GM21825 (cell line): Measurements from ENCODE around the gene ATF7.

Experiments used
- ATAC-seq: cut with Tn5 transposase; IDR thresholded peaks from one replicate; pipeline ENCODE4 v1.9.1; 2021; ENCODE audit warnings: mild to moderate bottlenecking, moderate library complexity; ENCODE audit not compliant: unreplicated experiment

ATF7 gene

DNA sequence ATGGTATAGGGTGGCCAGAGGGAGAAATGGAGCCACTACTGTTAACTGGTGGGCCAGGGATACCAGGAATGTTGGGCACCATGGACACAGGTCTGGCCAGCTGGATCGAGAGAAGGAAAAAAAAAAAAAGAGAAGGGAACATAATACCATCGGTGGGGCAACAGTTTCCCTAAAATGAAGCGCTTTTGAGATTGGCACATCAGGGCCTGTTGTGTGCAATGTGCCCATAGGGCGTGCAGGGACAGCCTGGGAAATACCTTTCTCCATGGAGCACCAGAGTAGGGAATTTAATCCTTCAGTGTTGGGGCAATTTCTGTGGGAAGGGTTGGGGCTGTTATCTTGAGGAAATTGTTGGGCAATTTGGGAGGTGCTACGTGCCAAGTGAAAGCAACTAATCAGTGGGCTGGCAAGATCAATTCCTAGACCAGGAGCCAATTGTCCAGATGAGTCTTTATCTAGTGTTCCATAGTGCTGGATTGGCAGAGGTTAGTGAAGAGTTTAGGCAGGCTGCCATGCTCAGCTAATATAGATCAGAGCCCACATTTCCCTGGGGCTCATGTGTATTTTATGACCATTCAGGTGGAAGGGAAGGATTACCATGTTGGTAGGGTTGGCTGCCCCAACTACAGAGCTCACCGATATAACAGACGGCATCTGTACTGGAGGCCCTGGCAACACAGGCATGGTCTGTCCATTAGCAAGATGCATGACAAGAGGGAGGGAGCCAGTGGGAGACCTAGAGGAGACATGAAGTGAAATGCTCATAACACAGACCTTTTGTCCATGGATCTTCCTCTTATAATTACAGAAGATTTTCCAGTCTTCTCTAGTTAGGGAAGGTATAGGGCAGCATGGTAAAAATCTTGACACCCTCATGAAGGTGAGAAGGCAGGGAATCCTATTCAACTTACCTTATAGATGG, 93.4 kb downstream of the ATF7 start:
- ATAC-seq = no peak

DNA sequence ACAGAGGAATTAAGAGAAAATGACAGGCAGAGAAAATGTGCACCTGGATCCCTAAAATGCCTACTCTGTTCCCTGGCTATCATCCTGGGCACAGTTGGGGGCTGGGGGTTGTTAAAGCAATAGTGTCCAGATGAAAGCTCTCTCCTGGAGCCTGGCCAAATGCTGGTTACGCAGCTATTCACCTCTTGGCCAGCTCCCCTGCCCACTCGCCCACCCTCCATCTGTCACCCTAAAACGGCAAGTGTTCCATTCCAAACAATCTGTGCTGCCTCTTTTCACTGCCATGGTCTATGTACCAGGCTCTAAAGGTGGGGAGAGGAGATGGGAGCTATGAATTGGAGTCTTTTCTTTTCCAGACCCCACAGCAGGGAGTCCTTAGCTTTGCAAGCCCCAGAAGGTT, 94.2 kb downstream of the ATF7 start:
- no peak for ATAC-seq

DNA sequence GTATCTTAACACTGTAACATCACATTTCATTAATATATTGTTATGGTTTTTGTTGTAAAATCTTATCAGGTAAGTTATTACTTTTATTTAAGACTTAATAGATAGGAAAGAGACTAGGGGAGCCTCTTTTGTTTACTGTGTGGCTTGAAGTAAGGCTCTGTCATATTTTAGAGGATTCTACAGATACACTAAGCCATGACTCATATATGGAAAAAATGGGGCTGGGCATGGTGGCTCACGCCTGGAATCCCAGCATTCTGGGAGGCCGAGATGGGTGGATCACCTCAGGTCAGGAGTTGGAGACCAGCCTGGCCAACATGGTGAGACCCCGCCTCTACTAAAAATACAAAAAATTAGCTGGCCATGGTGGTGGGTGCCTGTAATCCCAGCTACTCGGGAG, 95.3 kb downstream of the ATF7 start:
- no peak for ATAC-seq

DNA sequence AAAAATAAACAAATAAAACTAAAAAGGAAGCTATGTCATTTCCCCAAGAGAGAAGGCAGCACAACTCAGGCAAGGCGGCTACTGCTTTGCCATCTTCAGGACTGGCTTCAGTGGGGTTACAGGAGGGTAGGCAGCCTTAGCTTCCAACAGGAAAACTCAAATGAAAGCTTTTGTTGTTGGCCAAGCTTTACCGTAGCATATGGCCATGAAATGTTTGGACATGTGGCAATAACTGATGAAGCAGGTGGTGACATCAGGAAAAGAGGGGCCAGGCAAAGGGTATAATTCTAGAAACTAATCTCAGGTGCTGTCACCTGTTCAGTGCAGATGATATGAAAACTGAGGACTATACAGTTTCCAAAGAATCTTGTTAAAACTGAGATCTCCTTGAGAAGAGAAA, 96.1 kb downstream of the ATF7 start:
- ATAC-seq = no peak

DNA sequence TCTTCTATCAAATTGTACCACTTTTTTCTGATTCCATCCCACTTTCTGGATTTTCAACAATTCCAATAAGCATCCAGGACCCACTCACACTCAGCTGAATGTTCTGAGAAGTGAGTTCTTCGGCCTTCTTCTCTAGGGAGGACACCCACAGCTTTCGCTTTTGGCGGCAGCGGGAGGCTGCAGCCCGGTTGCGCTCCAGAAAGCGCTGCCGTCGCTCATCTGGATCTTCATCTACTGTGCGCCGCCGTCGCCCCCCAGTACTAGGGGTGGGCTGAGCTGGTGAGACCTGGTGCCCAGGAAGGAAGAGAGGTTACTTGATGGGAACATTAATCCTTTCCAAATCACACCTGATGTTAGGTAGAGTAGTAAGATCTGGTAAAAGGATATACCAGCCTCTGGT, 101.7 kb downstream of the ATF7 start:
- no peak for ATAC-seq

DNA sequence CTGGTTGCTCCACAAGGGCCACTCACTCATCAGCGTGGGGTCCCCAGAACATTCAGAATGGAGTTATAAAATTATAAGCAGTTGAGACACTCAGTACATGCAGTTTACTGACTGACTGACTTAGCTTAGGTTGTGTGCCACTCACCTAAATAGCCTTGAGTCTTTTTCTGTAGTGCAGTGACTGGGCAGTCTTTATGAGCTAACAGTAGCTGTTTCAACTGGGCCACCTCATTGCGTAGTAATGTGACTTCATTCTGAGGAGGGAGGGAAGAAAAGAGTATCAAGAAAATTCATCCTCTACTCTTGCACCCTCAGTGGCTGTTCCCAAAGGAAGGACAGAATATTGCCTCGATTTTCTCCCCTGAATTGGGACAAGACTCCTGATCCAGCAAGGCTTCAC, 103.1 kb downstream of the ATF7 start:
- ATAC-seq = no peak

DNA sequence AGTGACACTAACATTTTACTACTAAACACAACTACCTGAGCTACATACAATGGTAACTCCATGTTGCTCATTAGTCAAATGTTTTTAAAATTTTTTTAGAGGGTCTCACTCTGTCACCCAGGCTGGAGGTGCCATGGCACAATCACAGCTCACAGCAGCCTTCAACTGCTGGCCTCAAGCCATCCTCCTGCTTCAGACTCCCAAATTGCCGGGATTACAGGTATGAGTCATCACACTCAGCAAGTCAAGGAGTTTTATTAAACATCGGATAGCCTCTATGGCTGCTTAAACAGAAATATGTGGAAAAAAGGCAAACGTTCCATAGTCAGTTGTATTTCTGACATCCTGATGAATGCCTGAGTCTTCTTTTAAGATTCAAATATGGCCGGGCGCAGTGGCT, 107.8 kb downstream of the ATF7 start:
- ATAC-seq = no peak

DNA sequence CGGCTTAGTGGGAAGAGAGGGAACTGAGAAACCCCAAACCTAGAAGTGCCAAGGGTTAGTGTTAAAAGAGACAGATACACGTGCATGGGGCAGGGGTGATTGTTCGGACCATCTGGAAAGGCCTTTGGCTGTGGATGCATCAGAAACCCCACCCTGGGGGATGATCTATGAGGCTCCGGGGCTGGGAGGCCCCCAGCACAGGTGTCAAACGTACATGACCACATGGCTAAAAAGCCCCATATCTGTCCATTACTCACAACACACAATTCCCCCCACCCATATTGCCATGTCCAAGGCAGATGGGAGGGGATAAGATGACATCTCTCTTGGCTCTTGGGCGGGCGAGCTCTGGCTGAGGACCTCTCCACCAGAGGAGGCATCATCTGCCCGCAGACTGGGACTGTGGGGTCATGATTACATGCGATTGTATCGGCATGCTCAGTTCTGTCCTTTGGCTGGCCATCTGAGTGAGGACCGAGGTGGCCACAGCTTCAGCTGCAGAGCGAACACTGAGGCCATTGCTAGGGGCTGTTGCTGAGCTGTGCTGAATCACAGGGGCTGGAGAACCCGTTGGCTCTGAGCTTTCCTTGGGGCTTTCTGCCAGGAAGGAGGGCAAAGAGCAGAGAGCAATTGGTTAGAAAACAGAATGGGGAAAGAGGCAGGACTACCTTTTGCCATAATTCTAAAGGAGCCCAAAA, 109.3 kb downstream of the ATF7 start:
- ATAC-seq = no peak

DNA sequence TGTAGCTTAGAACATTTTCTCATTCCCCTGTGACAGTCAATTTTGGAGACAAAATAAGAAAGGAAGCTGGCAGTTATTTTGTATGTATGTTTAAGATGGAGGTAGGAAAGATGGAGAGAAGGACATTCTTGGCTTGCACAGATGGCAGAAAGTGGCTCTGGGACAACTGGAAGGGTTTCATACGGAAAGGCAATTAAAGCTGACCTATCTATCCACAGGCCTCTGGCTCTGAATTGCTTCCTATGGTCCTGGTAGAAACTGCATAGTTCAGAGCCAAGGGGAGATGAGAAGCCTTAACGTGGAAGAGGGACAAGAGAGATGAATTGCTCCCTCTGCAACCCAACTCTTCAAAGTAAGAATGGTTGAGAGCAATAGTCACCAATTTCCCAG, 110.9 kb downstream of the ATF7 start:
- ATAC-seq = no peak

DNA sequence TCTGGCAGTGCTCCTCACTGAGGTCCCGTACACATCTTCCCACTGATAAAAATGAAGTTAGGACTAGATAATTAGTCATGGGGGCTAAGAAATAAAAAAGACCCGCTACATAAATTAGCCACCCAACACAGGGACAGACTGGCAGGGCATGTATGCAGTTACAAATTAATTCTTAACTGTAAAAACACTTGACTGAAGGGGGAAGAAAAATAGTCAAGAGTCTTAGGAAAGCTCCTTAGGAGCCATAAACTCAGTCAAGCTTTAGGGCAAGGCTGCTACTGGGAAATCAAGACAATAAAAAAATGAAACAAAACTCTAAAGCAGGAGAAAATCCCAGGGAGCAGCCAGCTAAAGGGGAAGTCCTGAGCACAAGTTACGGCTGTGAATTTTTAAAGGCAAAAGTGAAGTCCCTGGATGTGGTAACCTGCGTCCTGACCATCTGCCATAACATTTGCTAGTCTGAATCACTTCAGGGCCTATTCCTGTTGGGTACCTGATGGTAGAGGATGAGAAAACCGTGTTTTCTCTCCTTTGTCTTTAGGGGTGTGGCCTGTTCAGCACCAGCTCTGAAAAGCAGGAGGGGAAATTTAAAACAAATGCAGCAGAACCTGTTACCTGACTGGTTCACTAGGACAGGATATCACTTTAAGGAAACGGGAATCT, 111.4 kb downstream of the ATF7 start:
- ATAC-seq = no peak

DNA sequence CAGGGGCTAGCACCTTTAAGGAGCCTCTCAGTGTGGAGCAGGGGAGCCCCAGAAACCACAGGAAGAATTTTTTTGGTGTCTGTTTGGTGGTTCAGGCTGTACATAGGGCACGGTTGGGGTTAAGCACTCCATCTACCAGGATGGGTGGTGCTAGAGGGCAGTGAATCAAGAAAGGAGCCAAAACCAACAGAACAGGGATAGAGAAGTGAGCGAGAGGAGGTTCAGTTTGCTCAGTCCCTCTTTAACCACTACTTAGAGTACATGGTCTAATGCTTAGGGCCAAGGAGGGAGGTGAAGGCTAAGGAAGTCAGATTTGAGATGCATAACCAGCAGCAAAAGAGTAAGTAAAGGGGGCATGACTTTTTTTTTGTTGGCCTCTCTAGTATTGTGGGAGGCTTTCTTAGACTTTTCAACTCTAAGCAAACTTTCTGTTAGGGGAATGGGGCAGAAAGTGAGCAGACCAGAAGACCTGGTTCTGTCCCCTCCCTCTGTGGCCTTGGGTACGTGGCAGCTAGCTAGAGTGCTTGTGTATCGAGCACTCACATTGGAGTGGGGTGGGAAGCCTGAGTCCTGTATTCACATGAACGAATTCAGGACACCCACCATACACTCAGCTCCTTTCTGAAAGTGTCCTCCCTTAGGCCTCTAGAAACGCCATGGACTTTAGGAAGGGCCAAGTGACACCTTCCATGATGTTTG, 112.3 kb downstream of the ATF7 start:
- ATAC-seq = no peak

DNA sequence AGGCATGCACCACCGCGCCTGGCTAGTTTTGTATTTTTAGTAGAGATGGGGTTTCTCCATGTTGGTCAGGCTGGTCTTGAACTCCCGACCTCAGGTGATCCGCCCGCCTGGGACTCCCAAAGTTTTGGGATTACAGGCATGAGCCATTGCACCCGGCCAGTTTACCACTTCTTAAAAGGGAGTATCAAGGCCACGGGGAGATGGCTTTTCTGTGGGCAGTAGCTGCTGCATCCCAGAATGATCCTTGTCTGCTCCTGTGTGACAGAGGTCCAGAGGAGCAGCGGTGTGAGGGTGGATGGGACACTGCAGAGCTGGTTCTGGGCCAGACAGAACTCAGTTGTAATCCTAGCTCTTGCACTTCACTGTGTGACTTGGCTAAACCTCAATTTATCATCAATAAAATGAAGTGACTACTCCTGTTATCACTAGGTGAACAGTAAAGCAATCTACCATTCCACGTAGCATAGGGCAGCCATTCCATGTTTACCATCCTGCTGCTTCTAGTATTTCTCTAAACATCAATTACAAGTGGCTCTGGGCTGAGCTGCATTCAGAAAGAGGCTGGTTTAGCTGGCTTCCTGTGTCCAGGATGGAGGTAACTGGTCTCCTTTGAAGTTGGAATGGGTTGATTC, 115.9 kb downstream of the ATF7 start:
- ATAC-seq = no peak

DNA sequence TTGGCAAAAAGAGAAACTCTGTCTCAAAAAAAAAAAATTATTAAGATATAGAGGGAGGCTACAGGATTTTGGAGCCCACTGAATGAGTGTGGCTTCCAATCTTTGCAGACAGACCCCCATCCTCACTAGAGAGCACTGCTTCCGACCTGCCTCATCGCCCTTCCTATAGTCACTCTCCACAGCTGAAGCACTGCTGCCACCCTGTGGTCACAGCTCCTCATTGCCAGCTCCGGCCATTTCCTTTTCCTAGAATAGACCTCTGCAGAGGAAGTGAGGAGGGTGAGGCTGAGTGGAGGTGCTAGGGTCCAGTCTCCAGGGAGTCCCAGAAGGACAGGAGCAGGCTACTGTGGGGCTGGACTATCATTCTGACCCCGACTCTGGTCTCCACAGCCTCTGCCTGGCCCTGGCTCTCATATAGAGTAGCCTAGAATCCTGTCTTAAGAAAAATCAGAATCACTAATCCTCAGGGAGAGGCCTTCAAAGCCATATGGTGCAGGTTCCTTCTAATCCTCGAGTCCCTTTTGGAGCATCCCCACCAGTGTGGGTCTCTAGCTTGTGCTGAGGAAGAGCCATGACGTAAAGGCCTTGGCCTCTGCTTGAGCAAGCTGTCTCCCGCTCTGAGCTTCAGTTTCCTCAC, 117.5 kb downstream of the ATF7 start:
- ATAC-seq = peak; percentile 91

DNA sequence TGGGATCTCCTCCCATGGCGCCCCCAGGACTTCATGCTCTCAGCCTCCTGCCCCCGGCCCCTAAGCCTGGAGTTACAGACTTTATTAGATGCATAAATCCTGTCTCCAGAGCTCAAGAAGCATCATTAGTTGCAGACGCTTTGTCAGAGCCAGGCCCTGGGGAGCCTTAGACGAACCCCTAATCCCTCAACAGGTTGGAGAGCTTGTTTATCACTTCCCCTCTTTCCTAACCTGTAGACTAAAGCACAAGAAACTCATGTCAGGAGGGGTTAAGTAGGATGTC, 118.6 kb downstream of the ATF7 start:
- ATAC-seq = no peak

DNA sequence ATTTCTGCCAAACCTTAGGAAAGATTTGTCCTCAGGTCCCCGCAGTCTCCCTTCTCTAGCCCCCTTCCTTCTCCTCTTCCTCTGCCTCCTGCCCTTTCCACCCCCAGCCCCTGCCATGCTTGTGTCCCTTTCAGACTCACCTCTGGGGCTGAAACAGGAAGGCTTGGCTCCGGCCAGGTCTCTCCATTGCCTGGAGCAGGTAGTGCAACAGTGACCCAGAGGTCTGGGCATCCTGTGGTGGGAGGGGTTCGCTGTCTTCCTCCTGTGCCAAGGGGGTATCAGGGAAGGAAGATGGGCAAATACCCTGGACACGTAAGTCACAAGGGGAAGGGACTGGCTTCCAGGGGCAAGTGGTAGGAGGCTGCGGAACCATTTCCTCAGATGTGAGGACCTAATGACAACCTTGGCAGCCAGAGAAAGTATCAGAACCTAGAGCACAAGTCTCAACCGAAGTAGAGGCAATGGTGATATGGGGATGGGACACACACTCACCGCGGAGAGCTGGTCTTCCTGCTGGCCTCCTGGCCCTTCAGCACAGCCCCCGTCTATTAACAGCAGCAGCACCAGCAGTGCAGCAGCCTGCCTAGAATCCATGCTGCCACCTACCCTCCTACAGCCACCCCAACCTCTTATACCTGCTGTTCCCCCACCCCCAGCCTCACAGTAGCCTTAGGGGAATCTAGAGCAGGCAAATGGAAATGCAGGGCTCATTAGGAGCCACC, 119.1 kb downstream of the ATF7 start, which contains the start of gene NPFF:
NPFF (minus strand) TSS at position 604 of the 722 bp plus-strand sequence; CDS start at position 594, 10 bp downstream.
- no peak for ATAC-seq

DNA sequence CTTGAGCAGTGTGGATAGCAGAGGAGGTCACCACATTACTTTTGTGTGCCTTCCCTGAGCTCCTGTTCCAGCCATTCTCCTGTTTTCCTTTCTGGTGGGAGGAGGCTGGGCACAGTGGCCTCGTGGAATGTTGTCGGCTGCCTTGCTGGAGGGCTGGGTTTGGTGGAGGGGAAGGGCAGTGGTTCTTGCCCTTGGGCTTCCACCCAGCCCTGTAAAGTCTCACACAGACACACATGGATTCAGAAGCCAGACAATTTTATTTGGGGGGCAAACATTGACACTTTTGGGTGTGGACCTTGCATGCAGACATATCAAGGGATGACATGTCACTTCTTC, 119.8 kb downstream of the ATF7 start:
- ATAC-seq = no peak

DNA sequence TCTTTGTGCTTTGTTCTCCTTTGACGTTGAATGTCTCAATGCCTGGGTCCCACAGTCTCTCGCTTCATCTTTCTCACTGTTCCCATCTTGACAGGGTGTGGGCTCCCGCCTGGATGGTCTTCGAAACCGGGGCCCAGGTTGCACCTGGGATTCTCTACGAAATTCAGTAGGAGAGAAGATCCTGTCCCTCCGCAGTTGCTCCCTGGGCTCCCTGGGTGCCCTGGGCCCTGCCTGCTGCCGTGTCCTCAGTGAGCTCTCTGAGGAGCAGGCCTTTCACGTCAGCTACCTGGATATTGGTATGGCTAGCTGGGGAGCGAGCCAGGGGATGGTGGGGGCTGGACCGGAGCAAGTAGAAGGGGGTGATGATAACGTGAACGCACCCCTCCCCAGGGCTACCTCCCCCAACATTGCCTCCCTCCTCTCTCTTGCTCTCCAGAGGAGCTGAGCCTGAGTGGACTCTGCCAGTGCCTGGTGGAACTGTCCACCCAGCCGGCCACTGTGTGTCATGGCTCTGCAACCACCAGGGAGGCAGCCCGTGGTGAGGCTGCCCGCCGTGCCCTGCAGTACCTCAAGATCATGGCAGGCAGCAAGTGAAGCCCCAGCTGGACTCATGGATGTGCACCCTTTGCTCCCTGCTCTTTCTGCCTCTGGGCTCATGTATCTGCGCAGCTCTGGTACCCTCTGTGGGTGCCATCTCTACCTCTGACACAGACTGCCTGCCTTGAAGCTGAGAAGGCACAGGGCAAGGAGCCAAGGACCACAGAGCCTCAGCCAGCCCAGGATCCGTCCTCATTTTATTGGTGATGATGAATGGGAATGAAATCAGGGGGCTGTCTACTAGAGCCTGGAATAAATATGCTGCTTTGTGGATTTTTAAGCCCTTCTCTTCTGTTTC, 120.4 kb downstream of the ATF7 start:
- no peak for ATAC-seq

DNA sequence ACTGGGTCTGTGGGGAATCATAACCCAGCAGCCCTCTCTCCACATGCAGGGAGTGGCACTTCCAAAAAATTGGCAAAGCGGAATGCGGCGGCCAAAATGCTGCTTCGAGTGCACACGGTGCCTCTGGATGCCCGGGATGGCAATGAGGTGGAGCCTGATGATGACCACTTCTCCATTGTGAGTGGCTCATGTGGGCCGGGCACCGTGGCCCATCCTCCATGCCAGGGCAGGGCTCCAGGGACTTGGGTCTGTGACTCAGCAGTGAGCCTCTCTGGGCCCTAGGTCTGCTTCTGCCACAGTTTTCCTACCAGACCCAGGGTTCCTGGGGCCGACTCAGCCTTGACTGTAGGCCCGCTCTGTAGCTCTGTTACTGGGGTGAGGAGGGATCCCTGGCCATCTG, 121.1 kb downstream of the ATF7 start:
- ATAC-seq = no peak
